B cell (primary cell): Measurements from ENCODE around the gene NKAIN2. TPM values are rescaled to one million over a fixed set of nuclear protein-coding genes. Genes with fewer than 3 reads are reported as not detected.

ENCODE experiments used
- ATAC-seq: fragments of 200-7000 bp; cut with Tn5 transposase; one replicate; pipeline ENCODE4 v1.10.0; 2021; ENCODE audit warnings: low read depth, mild to moderate bottlenecking, moderate number of reproducible peaks, moderate library complexity
- CTCF ChIA-PET: fragments of 350-600 bp; sonication (Branson Sonifier 250); formaldehyde crosslinking; loops from one replicate; lab custom pipeline; 2021; ENCODE audit warnings: antibody characterized with exemption, inconsistent platforms; lab: Charles Lee
- POLR2A ChIA-PET: fragments of 350-600 bp; sonication (Branson Sonifier 250); formaldehyde crosslinking; loops from one replicate; lab custom pipeline; 2021; ENCODE audit warnings: antibody characterized with exemption; lab: Charles Lee
- DNase-seq: peaks from one replicate; pipeline ENCODE4 v3.0.0; 2013
- H2AFZ ChIP-seq: 2 replicates; pipeline ENCODE4 v1.6.1; 2012; ENCODE audit warnings: mild to moderate bottlenecking, low read depth, low read length; ENCODE audit not compliant: insufficient read depth, poor library complexity, severe bottlenecking
- H3K27ac ChIP-seq, 2 donors: 1 replicate in 1 of 2; 2 replicates in 1 of 2; pipeline ENCODE4 v1.5.1; 2012 to 2013; ENCODE audit warnings: low read length in 2 of 2, mild to moderate bottlenecking in 2 of 2, moderate library complexity in 1 of 2
- H3K27me3 ChIP-seq, 4 experiments: fragments of 200-600 bp in 1 of 4; sonication (generic) in 1 of 4; replicated peaks in 1 of 4; 1 replicate in 2 of 4; 2 replicates in 2 of 4; pipeline versions ENCODE4 v1.6.1 to v1.7.0; 2013 to 2016; ENCODE audit warnings: low read length in 3 of 4, mild to moderate bottlenecking in 2 of 4, mixed read lengths in 1 of 4, moderate library complexity in 1 of 4; ENCODE audit not compliant: insufficient read depth in 4 of 4, control insufficient read depth in 3 of 4; ENCODE audit errors: control extremely low read depth in 1 of 4
- H3K36me3 ChIP-seq, 2 experiments: replicated peaks in 1 of 2; 1 replicate in 1 of 2; 2 replicates in 1 of 2; pipeline versions ENCODE4 v1.6.1 to v1.7.1; 2013; ENCODE audit warnings: low read length in 1 of 2; ENCODE audit not compliant: insufficient read depth in 2 of 2, control insufficient read depth in 1 of 2; ENCODE audit errors: control extremely low read depth in 1 of 2, extremely low read depth in 1 of 2
- H3K4me1 ChIP-seq, 2 donors: fragments of 200-600 bp in 1 of 2; sonication (generic) in 1 of 2; 1 replicate in 1 of 2; 2 replicates in 1 of 2; pipeline versions ENCODE4 v1.5.1 to v1.6.1; 2013 to 2017; ENCODE audit warnings: low read length in 2 of 2; ENCODE audit not compliant: control insufficient read depth in 2 of 2, insufficient read depth in 2 of 2
- H3K4me2 ChIP-seq: replicated peaks from 2 replicates; pipeline ENCODE3; 2012; ENCODE audit warnings: mild to moderate bottlenecking, low read depth, low read length; ENCODE audit not compliant: poor library complexity, severe bottlenecking
- H3K4me3 ChIP-seq, 5 experiments: fragments of 200-600 bp in 1 of 5; sonication (generic) in 1 of 5; 1 replicate in 3 of 5; 2 replicates in 2 of 5; pipeline versions ENCODE4 v1.5.1 to v1.7.0; 2011 to 2016; ENCODE audit warnings: low read length in 4 of 5, mild to moderate bottlenecking in 4 of 5, low read depth in 2 of 5, control low read depth in 1 of 5, moderate library complexity in 1 of 5; ENCODE audit not compliant: insufficient read depth in 1 of 5; ENCODE audit errors: control extremely low read depth in 1 of 5, extremely low read depth in 1 of 5
- H3K79me2 ChIP-seq: fragments of 200-600 bp; sonication (generic); one replicate; pipeline ENCODE4 v1.6.0; 2016; ENCODE audit warnings: low read length; ENCODE audit not compliant: control insufficient read depth, insufficient read depth
- H3K9ac ChIP-seq: fragments of 200-600 bp; sonication (generic); 2 replicates; pipeline ENCODE4 v1.6.1; 2017; ENCODE audit warnings: mild to moderate bottlenecking, low read length, moderate library complexity
- H3K9me3 ChIP-seq, 3 donors: one replicate each; pipeline versions ENCODE4 v1.6.1 to v1.7.1; 2013; ENCODE audit warnings: low read length in 2 of 3; ENCODE audit not compliant: control insufficient read depth in 2 of 3, insufficient read depth in 1 of 3; ENCODE audit errors: control extremely low read depth in 1 of 3
- H4K20me1 ChIP-seq: 2 replicates; pipeline ENCODE4 v1.6.0; 2012; ENCODE audit warnings: mild to moderate bottlenecking, low read length; ENCODE audit not compliant: insufficient read depth, control insufficient read depth, poor library complexity, severe bottlenecking
- H3K27ac Mint-ChIP-seq: one replicate; pipeline ENCODE4 v1.8.0; 2021; ENCODE audit warnings: mixed read lengths
- H3K27me3 Mint-ChIP-seq: one replicate; pipeline ENCODE4 v1.8.0; 2021; ENCODE audit warnings: mixed read lengths
- H3K4me1 Mint-ChIP-seq: one replicate; pipeline ENCODE4 v1.8.0; 2021; ENCODE audit warnings: mixed read lengths
- H3K4me3 Mint-ChIP-seq: one replicate; pipeline ENCODE4 v1.8.0; 2021; ENCODE audit warnings: mixed read lengths
- H3K9me3 Mint-ChIP-seq: one replicate; pipeline ENCODE4 v1.8.0; 2022; ENCODE audit warnings: mixed read lengths; ENCODE audit not compliant: insufficient read depth
- EZH2 ChIP-seq: IDR thresholded peaks from 2 replicates; pipeline ENCODE4 v1.6.1; 2012; ENCODE audit warnings: borderline replicate concordance, low read depth, mild to moderate bottlenecking, moderate library complexity, low read length; ENCODE audit not compliant: insufficient read depth, poor library complexity, severe bottlenecking
- WGBS: methylation state at CpG from one replicate; pipeline ENCODE4 v1.1.5; 2013; ENCODE audit warnings: missing lambda C conversion rate; ENCODE audit not compliant: insufficient coverage; 5-methylcytosine and 5-hydroxymethylcytosine counted together
- intact Hi-C: fragments of 100-400 bp; cut with micrococcal nuclease; formaldehyde crosslinking; loops from one replicate; pipeline ENCODE4 v1.10.0; 2022
- polyA plus RNA-seq: library from polyadenylated mRNA; depleted of rRNA; stranded (reverse); fragments of >200 nt; gene quantifications from 2 replicates; pipeline ENCODE4 v1.2.3, GENCODE V29; 2012
- total RNA-seq, 2 donors: library from RNA; stranded (reverse); fragments of 120-200 nt in 1 of 2; gene quantifications; 1 replicate in 1 of 2; 2 replicates in 1 of 2; pipeline versions ENCODE4 v1.2.3 to v1.2.4, GENCODE V29; 2013 to 2022
- TF ChIP-seq, protein P1 (sequence below): fragments of 200-600 bp; IDR thresholded peaks from one replicate; pipeline ENCODE4 v1.8.0; 2022; ENCODE audit warnings: antibody characterized with exemption, mild to moderate bottlenecking

Gene NKAIN2
- total and polyA plus RNA-seq, 2 donors (not counting 1 experiment from before 2014, with no cell fraction given): not detected

DNA sequence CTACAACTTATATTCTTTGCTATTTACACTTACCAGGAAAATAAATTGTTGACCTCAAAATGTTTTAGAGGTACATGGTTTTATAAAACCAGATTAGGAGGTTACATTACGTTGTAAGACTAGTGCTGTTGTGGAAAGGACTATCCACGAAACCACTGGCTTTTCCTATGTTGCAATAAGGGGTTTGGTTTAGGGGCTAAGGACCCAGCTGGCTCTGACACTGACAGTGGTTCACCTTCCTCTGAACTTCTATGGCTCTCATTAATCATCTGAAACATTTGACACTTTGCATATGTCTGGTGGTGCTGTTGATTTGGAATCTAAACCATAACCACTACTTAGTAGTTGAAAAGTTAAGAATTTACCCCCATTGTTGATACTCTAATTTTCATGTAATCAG, 186.7 kb downstream of the NKAIN2 start:
- Histone ChIP-seq H2AFZ (no peak overlapping the region), H3K4me2 (no peak overlapping the region), H3K27me3 (no peaks in the 10 kb centered on the region), H3K9ac (no peak overlapping the region), H4K20me1 (no peaks in the 10 kb centered on the region), H3K4me1 (no peaks in the 10 kb centered on the region), H3K79me2 (no peaks in the 10 kb centered on the region), H3K27ac (no peak overlapping the region), H3K9me3 (no peaks in the 10 kb centered on the region), H3K36me3 (no peaks in the 10 kb centered on the region), H3K4me3 (no peak overlapping the region)
- H3K4me1 Mint-ChIP-seq: no peaks in the 10 kb centered on the region
- DNase-seq: no peak
- no peak overlapping the region for H3K27ac Mint-ChIP-seq
- TF ChIP-seq, protein P1, sequence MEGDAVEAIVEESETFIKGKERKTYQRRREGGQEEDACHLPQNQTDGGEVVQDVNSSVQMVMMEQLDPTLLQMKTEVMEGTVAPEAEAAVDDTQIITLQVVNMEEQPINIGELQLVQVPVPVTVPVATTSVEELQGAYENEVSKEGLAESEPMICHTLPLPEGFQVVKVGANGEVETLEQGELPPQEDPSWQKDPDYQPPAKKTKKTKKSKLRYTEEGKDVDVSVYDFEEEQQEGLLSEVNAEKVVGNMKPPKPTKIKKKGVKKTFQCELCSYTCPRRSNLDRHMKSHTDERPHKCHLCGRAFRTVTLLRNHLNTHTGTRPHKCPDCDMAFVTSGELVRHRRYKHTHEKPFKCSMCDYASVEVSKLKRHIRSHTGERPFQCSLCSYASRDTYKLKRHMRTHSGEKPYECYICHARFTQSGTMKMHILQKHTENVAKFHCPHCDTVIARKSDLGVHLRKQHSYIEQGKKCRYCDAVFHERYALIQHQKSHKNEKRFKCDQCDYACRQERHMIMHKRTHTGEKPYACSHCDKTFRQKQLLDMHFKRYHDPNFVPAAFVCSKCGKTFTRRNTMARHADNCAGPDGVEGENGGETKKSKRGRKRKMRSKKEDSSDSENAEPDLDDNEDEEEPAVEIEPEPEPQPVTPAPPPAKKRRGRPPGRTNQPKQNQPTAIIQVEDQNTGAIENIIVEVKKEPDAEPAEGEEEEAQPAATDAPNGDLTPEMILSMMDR: no peak
- no peak for TF ChIP-seq EZH2
- intact Hi-C loops: no loop called here
- ChIA-PET CTCF (no interaction called here), POLR2A (no interaction called here)
- H3K4me3 Mint-ChIP-seq: no peak overlapping the region
- no peaks in the 10 kb centered on the region for H3K27me3 Mint-ChIP-seq
- ATAC-seq: no peak
- no peaks in the 10 kb centered on the region for H3K9me3 Mint-ChIP-seq
- 14% methylated on average over 2 of the region's 2 CpGs for WGBS

DNA sequence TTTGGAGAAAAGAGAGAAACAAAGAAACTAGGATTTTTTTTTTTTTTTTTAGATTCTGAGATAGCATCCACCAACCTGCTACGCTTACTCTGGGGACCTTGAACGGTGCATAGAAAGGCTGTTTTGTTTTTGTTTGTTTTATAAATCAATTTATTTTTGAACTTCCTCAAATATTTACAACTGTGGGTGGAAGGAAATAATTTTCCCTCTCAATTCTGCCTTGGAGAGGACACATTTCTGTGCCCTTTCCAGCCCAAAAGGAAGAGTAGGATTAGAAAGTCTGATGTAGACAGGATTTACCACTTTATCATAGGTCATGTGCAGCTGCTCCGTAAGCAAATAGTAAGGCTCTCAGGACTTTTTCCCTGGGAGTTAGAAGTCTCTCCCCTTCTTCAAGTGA, 190.5 kb downstream of the NKAIN2 start:
- H3K9ac ChIP-seq: no peak overlapping the region
- Mint-ChIP-seq H3K4me3 (no peak overlapping the region), H3K27ac (no peak overlapping the region), H3K27me3 (no peaks in the 10 kb centered on the region), H3K9me3 (no peaks in the 10 kb centered on the region), H3K4me1 (no peaks in the 10 kb centered on the region)
- H3K4me1 ChIP-seq: no peaks in the 10 kb centered on the region
- no peak overlapping the region for H3K27ac ChIP-seq
- no peaks in the 10 kb centered on the region for H3K79me2 ChIP-seq
- ChIA-PET CTCF (no interaction called here), POLR2A (no interaction called here)
- DNase-seq (no peak), ATAC-seq (no peak)
- no peak overlapping the region for H3K4me3 ChIP-seq
- intact Hi-C loops: no loop called here
- no peaks in the 10 kb centered on the region for H3K27me3 ChIP-seq
- H3K9me3 ChIP-seq: no peaks in the 10 kb centered on the region
- no CpG with 5 or more reads among the region's 3 CpGs for WGBS
- H2AFZ ChIP-seq: no peak overlapping the region
- no peak overlapping the region for H3K4me2 ChIP-seq
- H4K20me1 ChIP-seq: no peaks in the 10 kb centered on the region
- no peaks in the 10 kb centered on the region for H3K36me3 ChIP-seq
- TF ChIP-seq, protein P1: no peak
- TF ChIP-seq EZH2: no peak
